Smooth muscle cell (in vitro differentiated cells): ENCODE measurements around the gene FAM184A. TPM values are rescaled to one million over a fixed set of nuclear protein-coding genes. Genes with fewer than 3 reads are reported as not detected.

Experiments
- DNase-seq: peaks from one replicate; lab custom pipeline; 2025; ENCODE audit not compliant: unreplicated experiment; lab: John Stamatoyannopoulos, UW
- H2AFZ ChIP-seq: fragments of 200-600 bp; sonication (generic); 2 replicates; pipeline ENCODE4 v1.6.0; 2016; ENCODE audit warnings: antibody characterized with exemption, low read depth, mild to moderate bottlenecking
- H3F3A ChIP-seq: fragments of 200-600 bp; sonication (generic); 2 replicates; pipeline ENCODE4 v1.6.0; 2017; ENCODE audit warnings: antibody characterized with exemption, low read depth
- H3K27ac ChIP-seq: fragments of 200-600 bp; sonication (generic); 2 replicates; pipeline ENCODE4 v1.5.1; 2016; ENCODE audit warnings: low read depth, mild to moderate bottlenecking
- H3K27me3 ChIP-seq: fragments of 200-600 bp; sonication (generic); 2 replicates; pipeline ENCODE4 v1.6.1; 2016; ENCODE audit warnings: low read depth, mild to moderate bottlenecking
- H3K36me3 ChIP-seq: fragments of 200-600 bp; sonication (generic); 2 replicates; pipeline ENCODE4 v1.5.1; 2016; ENCODE audit warnings: low read depth
- H3K4me1 ChIP-seq: fragments of 200-600 bp; sonication (generic); 2 replicates; pipeline ENCODE4 v1.5.1; 2016; ENCODE audit warnings: low read depth
- H3K4me2 ChIP-seq: fragments of 200-600 bp; sonication (generic); 2 replicates; pipeline ENCODE4 v1.6.0; 2016; ENCODE audit warnings: mild to moderate bottlenecking
- H3K4me3 ChIP-seq: fragments of 200-600 bp; sonication (generic); 2 replicates; pipeline ENCODE4 v1.5.1; 2016; ENCODE audit warnings: mild to moderate bottlenecking
- H3K79me2 ChIP-seq: fragments of 200-600 bp; sonication (generic); 2 replicates; pipeline ENCODE4 v1.6.0; 2016; ENCODE audit warnings: low read depth, mild to moderate bottlenecking
- H3K9ac ChIP-seq: fragments of 200-600 bp; sonication (generic); 2 replicates; pipeline ENCODE4 v1.6.0; 2016; ENCODE audit warnings: low read depth
- H3K9me3 ChIP-seq: fragments of 200-600 bp; sonication (generic); replicated peaks from 2 replicates; pipeline ENCODE4 v1.5.1; 2016; ENCODE audit warnings: low read depth
- H4K20me1 ChIP-seq: fragments of 200-600 bp; sonication (generic); 2 replicates; pipeline ENCODE4 v1.6.0; 2016; ENCODE audit warnings: low read depth
- WGBS: methylation state at CpG from one replicate; pipeline ENCODE4 v1.1.7; 2016; ENCODE audit warnings: low lambda C conversion rate; 5-methylcytosine and 5-hydroxymethylcytosine counted together
- polyA plus RNA-seq: library from polyadenylated mRNA; unstranded; fragments of >200 nt; fragmentation: Nextera tagmentation; extraction: Ambion mirVana; gene quantifications from 2 replicates; pipeline ENCODE4 v1.2.1, GENCODE V29; 2016
- total RNA-seq: library from RNA; depleted of rRNA; stranded (reverse); fragments of >200 nt; gene quantifications from 2 replicates; pipeline ENCODE4 v1.2.3, GENCODE V29; 2014
- TF ChIP-seq, protein P1 (sequence below): fragments of 200-600 bp; sonication (generic); IDR thresholded peaks from 2 replicates; pipeline ENCODE4 v1.5.1; 2017; ENCODE audit warnings: borderline replicate concordance, mild to moderate bottlenecking, antibody characterized with exemption; ENCODE audit not compliant: insufficient read depth, poor library complexity, severe bottlenecking

The FAM184A gene
- total and polyA plus RNA-seq, 2 experiments from 2014 or later = 0.23 to 0.31 TPM

DNA sequence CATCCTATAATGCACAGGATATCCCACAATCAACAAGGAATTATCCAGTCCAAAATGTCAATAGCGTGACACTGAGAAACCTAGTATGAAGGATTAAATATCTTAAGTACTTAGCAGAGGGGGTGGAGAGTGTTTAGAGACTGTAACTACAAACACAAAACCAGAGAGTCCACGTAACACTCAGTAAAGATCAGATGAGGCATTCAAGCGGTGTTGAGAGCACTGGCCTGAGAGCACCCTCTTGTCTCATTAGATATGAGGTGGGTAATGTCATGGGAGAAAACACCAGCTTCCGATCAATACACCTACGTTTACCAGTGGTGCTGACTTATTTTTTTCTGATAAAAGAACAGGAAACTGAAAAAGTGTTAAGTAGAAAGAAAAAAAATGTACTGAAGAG is 2.3 kb downstream of the FAM184A start:
- no peak overlapping the region for H3K4me2 ChIP-seq
- H3K27me3 ChIP-seq = peaks cover 12% of the 10 kb centered on the region
- no peaks in the 10 kb centered on the region for H3K4me1 ChIP-seq
- no peak overlapping the region for H2AFZ ChIP-seq
- H3F3A ChIP-seq = no peaks in the 10 kb centered on the region
- DNase-seq = no peak
- no peaks in the 10 kb centered on the region for H3K79me2 ChIP-seq
- no peaks in the 10 kb centered on the region for H4K20me1 ChIP-seq
- no peak overlapping the region for H3K9ac ChIP-seq
- no peaks in the 10 kb centered on the region for H3K36me3 ChIP-seq
- WGBS = 70% methylated on average over 5 of the region's 5 CpGs
- TF ChIP-seq, protein P1, sequence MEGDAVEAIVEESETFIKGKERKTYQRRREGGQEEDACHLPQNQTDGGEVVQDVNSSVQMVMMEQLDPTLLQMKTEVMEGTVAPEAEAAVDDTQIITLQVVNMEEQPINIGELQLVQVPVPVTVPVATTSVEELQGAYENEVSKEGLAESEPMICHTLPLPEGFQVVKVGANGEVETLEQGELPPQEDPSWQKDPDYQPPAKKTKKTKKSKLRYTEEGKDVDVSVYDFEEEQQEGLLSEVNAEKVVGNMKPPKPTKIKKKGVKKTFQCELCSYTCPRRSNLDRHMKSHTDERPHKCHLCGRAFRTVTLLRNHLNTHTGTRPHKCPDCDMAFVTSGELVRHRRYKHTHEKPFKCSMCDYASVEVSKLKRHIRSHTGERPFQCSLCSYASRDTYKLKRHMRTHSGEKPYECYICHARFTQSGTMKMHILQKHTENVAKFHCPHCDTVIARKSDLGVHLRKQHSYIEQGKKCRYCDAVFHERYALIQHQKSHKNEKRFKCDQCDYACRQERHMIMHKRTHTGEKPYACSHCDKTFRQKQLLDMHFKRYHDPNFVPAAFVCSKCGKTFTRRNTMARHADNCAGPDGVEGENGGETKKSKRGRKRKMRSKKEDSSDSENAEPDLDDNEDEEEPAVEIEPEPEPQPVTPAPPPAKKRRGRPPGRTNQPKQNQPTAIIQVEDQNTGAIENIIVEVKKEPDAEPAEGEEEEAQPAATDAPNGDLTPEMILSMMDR = no peak
- no peaks in the 10 kb centered on the region for H3K9me3 ChIP-seq
- H3K27ac ChIP-seq = no peak overlapping the region
- no peak overlapping the region for H3K4me3 ChIP-seq

DNA sequence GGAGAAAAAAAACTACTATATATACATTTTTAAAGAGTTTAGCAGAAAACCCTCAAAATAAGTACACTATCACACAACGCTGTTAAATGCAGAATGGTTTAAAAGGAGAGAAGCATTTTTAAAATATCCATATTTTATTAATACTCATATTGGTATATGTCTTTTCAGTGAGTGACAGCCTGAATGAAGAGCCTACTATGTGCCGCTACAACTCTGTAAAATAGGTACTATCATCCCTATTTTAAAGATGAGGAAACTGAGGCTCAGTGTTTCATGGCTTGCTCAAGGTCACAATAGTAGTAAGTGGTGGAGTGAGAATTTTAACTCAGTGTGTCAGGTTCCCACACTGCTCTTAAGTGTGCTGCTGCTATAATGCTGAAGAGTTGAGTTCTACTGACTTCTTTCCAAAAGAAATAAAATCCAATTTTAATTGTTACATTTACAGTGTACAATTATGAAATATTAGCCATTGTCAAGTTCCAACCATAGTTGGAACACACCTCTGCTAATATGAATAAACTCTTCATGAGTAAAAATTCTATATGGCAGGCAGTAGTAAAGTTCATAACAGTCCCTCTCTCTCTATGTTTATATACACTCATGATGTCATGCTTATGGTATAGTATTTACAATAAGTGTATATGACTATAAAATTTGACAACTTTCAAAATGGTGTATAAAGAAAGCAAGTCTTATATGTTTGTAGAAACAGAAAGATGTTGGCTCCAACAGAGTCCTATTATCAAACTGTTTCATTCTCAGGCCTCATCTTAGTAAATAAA is 3.1 kb downstream of the FAM184A start:
- Histone ChIP-seq H3K27ac (no peak overlapping the region), H2AFZ (no peak overlapping the region), H3K36me3 (no peaks in the 10 kb centered on the region), H3K4me3 (no peak overlapping the region), H4K20me1 (no peaks in the 10 kb centered on the region), H3K9ac (no peak overlapping the region), H3F3A (no peaks in the 10 kb centered on the region), H3K4me1 (no peaks in the 10 kb centered on the region), H3K79me2 (no peaks in the 10 kb centered on the region), H3K27me3 (peaks cover 12% of the 10 kb centered on the region), H3K9me3 (no peaks in the 10 kb centered on the region), H3K4me2 (no peak overlapping the region)
- 100% methylated on average over 2 of the region's 2 CpGs for WGBS
- TF ChIP-seq, protein P1 = no peak
- no peak for DNase-seq

DNA sequence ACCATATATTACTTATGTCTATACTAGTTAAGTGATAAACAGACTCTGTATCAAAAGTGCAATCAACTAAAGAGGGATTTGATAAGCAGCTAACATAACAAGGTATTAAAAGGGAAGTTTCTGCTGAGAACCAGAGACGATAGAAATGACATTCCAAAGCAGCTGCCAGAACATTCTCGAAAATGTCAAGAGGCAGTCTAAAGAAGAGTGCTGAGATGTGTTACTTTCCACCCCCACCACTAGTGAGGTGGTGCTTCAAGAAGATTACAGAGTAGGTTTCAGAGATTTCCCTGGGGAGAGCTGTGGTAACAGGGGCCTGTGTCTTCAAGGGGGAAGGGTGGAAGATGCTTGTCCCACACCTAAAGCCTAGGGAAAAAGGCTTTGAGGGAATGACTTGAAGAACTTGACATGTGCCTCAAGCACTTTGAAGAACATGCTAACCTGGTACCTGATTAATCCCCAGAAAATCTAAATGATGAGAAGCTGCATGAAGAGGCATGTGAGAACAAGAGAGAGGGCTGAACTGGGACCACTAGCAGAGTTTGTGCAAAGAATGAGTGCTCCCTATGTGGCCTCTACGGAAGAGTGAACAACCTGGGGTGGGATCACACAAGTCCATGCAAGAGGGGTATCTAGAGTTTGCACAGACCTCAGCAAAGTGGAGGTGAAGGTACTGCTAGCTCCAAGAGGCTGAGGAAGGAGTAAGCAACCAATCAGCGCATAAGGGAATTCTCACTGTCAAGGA is 5.0 kb downstream of the FAM184A start:
- Histone ChIP-seq H3K4me2 (no peak overlapping the region), H3K27ac (no peak overlapping the region), H3K4me1 (no peaks in the 10 kb centered on the region), H3K36me3 (no peaks in the 10 kb centered on the region), H3F3A (no peaks in the 10 kb centered on the region), H3K79me2 (no peaks in the 10 kb centered on the region), H4K20me1 (no peaks in the 10 kb centered on the region), H3K27me3 (peaks cover 12% of the 10 kb centered on the region), H3K9me3 (no peaks in the 10 kb centered on the region), H3K4me3 (no peak overlapping the region), H2AFZ (no peak overlapping the region), H3K9ac (no peak overlapping the region)
- WGBS = 84% methylated on average over 4 of the region's 4 CpGs
- DNase-seq = no peak
- TF ChIP-seq, protein P1 = no peak
